BE2C (cell line): ENCODE measurements around the gene ZNRD2.

Source experiments
- DNase-seq: peaks from one replicate; pipeline ENCODE4 v3.0.0-alpha.2; 2020
- H3K27me3 ChIP-seq: fragments of 250-450 bp; sonication (Bioruptor Pico); 2 replicates; pipeline ENCODE4 v1.5.1; 2020; ENCODE audit warnings: mild to moderate bottlenecking
- H3K36me3 ChIP-seq: fragments of 250-450 bp; sonication (Bioruptor Pico); 2 replicates; pipeline ENCODE4 v1.5.1; 2020; ENCODE audit warnings: mild to moderate bottlenecking
- H3K4me1 ChIP-seq: fragments of 250-450 bp; sonication (Bioruptor Pico); 2 replicates; pipeline ENCODE4 v1.5.1; 2020
- H3K4me3 ChIP-seq: 2 replicates; pipeline ENCODE4 v1.5.1; 2011; ENCODE audit warnings: low read depth, low read length
- H3K9me3 ChIP-seq: fragments of 250-450 bp; sonication (Bioruptor Pico); 2 replicates; pipeline ENCODE4 v1.5.1; 2020
- TF ChIP-seq, protein P1 (sequence below): IDR thresholded peaks from 2 replicates; pipeline ENCODE4 v1.5.1; 2012; ENCODE audit warnings: mild to moderate bottlenecking, low read depth, low read length

ZNRD2 gene

DNA sequence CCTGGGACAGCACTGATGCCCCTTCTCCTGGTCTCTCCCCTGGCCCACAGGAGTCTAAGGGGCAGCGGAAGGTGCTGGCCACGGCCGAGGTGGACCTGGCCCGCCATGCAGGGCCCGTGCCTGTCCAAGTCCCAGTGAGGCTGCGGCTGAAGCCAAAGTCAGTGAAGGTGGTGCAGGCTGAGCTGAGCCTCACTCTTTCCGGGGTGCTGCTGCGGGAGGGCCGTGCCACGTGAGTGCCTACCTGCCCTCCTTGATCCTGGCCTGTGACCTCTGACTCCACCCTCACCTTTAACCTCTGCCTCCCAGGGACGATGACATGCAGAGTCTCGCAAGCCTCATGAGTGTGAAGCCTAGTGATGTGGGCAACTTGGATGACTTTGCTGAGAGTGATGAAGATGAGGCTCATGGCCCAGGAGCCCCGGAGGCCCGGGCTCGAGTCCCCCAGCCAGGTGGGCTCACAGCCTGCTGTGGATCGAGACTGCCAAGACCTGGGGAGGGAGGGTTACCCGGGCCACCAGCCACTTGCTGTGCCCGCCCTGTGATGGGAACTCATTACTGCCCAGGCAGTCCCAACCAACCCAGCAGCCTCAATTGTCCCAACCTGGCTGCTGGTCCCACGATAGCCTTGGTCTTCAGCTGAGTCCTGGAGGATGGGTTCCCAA is 9.9 kb downstream of the ZNRD2 start:
- no peaks in the 10 kb centered on the region for H3K27me3 ChIP-seq
- DNase-seq = no peak
- TF ChIP-seq, protein P1, sequence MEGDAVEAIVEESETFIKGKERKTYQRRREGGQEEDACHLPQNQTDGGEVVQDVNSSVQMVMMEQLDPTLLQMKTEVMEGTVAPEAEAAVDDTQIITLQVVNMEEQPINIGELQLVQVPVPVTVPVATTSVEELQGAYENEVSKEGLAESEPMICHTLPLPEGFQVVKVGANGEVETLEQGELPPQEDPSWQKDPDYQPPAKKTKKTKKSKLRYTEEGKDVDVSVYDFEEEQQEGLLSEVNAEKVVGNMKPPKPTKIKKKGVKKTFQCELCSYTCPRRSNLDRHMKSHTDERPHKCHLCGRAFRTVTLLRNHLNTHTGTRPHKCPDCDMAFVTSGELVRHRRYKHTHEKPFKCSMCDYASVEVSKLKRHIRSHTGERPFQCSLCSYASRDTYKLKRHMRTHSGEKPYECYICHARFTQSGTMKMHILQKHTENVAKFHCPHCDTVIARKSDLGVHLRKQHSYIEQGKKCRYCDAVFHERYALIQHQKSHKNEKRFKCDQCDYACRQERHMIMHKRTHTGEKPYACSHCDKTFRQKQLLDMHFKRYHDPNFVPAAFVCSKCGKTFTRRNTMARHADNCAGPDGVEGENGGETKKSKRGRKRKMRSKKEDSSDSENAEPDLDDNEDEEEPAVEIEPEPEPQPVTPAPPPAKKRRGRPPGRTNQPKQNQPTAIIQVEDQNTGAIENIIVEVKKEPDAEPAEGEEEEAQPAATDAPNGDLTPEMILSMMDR = no peak
- no peaks in the 10 kb centered on the region for H3K4me1 ChIP-seq
- H3K9me3 ChIP-seq = no peaks in the 10 kb centered on the region
- H3K36me3 ChIP-seq = no peaks in the 10 kb centered on the region
- no peak overlapping the region for H3K4me3 ChIP-seq

GRCh38 chr11:65580756-65581155 is 10.5 kb downstream of the ZNRD2 start:
- no peak overlapping the region for H3K4me3 ChIP-seq
- no peak for DNase-seq
- H3K9me3 ChIP-seq = no peaks in the 10 kb centered on the region
- H3K36me3 ChIP-seq = no peaks in the 10 kb centered on the region
- no peaks in the 10 kb centered on the region for H3K4me1 ChIP-seq
- no peaks in the 10 kb centered on the region for H3K27me3 ChIP-seq
- TF ChIP-seq, protein P1 = no peak

GRCh38 chr11:65581928-65582327 is 11.7 kb downstream of the ZNRD2 start:
- Histone ChIP-seq H3K36me3 (no peaks in the 10 kb centered on the region), H3K4me1 (no peaks in the 10 kb centered on the region), H3K4me3 (no peak overlapping the region), H3K27me3 (no peaks in the 10 kb centered on the region), H3K9me3 (no peaks in the 10 kb centered on the region)
- TF ChIP-seq, protein P1 = no peak
- no peak for DNase-seq

DNA sequence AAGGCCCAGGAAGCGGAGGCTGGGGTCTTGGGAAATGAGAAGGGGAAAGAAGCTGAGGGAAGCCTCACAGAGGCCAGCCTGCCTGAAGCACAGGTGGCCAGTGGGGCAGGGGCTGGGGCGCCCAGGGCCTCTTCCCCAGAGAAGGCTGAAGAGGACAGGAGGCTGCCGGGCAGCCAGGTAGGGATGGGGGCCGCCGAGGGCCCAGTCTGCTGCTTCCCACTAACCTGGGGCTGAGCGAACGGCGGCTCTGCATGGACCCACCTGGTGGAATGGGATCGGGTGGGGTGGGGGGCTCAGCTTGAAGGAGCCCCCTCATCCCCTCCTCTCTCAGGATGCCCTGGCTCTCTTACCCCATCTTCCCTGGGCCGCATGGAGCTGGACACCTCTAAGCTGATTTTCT is 13.3 kb downstream of the ZNRD2 start:
- no peaks in the 10 kb centered on the region for H3K36me3 ChIP-seq
- no peaks in the 10 kb centered on the region for H3K4me1 ChIP-seq

GRCh38 chr11:65584106-65584505 is 13.8 kb downstream of the ZNRD2 start:
- Histone ChIP-seq H3K36me3 (no peaks in the 10 kb centered on the region), H3K9me3 (no peaks in the 10 kb centered on the region), H3K4me3 (no peak overlapping the region), H3K27me3 (no peaks in the 10 kb centered on the region), H3K4me1 (no peaks in the 10 kb centered on the region)
- DNase-seq = no peak
- TF ChIP-seq, protein P1 = no peak

More for the DNA sequence above, 13.3 kb downstream of the ZNRD2 start:
- H3K9me3 ChIP-seq = no peaks in the 10 kb centered on the region
- DNase-seq = no peak
- no peak overlapping the region for H3K4me3 ChIP-seq
- H3K27me3 ChIP-seq = no peaks in the 10 kb centered on the region
- TF ChIP-seq, protein P1 = no peak

- H3K4me1 ChIP-seq = no peaks in the 10 kb centered on the region
- TF ChIP-seq, protein P1 = no peak
- no peaks in the 10 kb centered on the region for H3K36me3 ChIP-seq
- no peaks in the 10 kb centered on the region for H3K27me3 ChIP-seq
- no peak overlapping the region for H3K4me3 ChIP-seq
- H3K9me3 ChIP-seq = no peaks in the 10 kb centered on the region
- DNase-seq = no peak
Measured at GRCh38 chr11:65584723-65585171, 14.5 kb downstream of the ZNRD2 start.
